Aorta (tissue), 5 donors: Measurements from ENCODE around the gene MINDY4. TPM values are rescaled to one million over a fixed set of nuclear protein-coding genes. Genes with fewer than 3 reads are reported as not detected.

Experiments used
- ATAC-seq: fragments of 200-7000 bp; cut with Tn5 transposase; one replicate; pipeline ENCODE4 v1.9.1; 2022; ENCODE audit warnings: moderate library complexity; ENCODE audit not compliant: low FRiP score
- DNase-seq, 2 donors: peaks; one replicate each; pipeline ENCODE4 v3.0.0-alpha.2; 2020
- H3K27ac ChIP-seq, 2 donors: one replicate each; pipeline ENCODE4 v1.5.1; 2013; ENCODE audit warnings: low read length in 2 of 2, mild to moderate bottlenecking in 2 of 2, moderate library complexity in 2 of 2, control low read depth in 1 of 2, inconsistent platforms in 1 of 2, low read depth in 1 of 2
- H3K27me3 ChIP-seq, 2 donors: one replicate each; pipeline ENCODE4 v1.6.1; 2013; ENCODE audit warnings: control low read depth in 1 of 2, low read length in 1 of 2, mild to moderate bottlenecking in 1 of 2, moderate library complexity in 1 of 2; ENCODE audit not compliant: insufficient read depth in 2 of 2, control insufficient read depth in 1 of 2
- H3K36me3 ChIP-seq, 2 donors: one replicate each; pipeline ENCODE4 v1.6.1; 2013; ENCODE audit warnings: control low read depth in 1 of 2, low read length in 1 of 2, mild to moderate bottlenecking in 1 of 2; ENCODE audit not compliant: insufficient read depth in 2 of 2, control insufficient read depth in 1 of 2
- H3K4me1 ChIP-seq, 2 donors: one replicate each; pipeline ENCODE4 v1.6.1; 2013; ENCODE audit warnings: low read length in 2 of 2, control low read depth in 1 of 2, mild to moderate bottlenecking in 1 of 2, moderate library complexity in 1 of 2; ENCODE audit not compliant: insufficient read depth in 2 of 2, control insufficient read depth in 1 of 2
- H3K4me3 ChIP-seq, 2 donors: one replicate each; pipeline ENCODE4 v1.5.1; 2013; ENCODE audit warnings: low read length in 2 of 2, control low read depth in 1 of 2, mild to moderate bottlenecking in 1 of 2
- H3K9me3 ChIP-seq: one replicate; pipeline ENCODE4 v1.6.1; 2013; ENCODE audit warnings: mild to moderate bottlenecking, low read length; ENCODE audit not compliant: control insufficient read depth
- WGBS, 2 donors: extraction: QIAGEN DNeasy Blood & Tissue Kit; methylation state at CpG; one replicate each; pipeline ENCODE4 v1.1.7; 2013; 5-methylcytosine and 5-hydroxymethylcytosine counted together
- intact Hi-C, 2 donors: fragments of 100-400 bp; cut with DNase I; formaldehyde crosslinking; loops; one replicate each; pipeline versions ENCODE4 v1.14.2 to v1.15.0; 2022
- polyA plus RNA-seq, 2 donors: library from polyadenylated mRNA; stranded (reverse); fragments of 200-250 nt; gene quantifications; one replicate each; pipeline ENCODE4 v1.2.3, GENCODE V29; 2013
- total RNA-seq, 2 donors: library from RNA; stranded (reverse); fragmentation: NEBNext Ultra II Directional; extraction: Animal tissue kit (Norgen Biotek cat#: 25700); gene quantifications; one replicate each; pipeline ENCODE4 v1.2.1, GENCODE V29; 2021
- donor health status: healthy with polysubstance abuse.
- donor health status: Bipolar disorder and iron deficiency.
- donor health status: DM: no; HTN: no; CAD: no.
- donor health status: DM: no; HTN: no; CAD: no.
- donor health status: DM: yes; HTN: yes; CAD: no.

Gene MINDY4
- total and polyA plus RNA-seq, 4 donors: 3.1 to 26.1 (median 21.2) TPM

DNA sequence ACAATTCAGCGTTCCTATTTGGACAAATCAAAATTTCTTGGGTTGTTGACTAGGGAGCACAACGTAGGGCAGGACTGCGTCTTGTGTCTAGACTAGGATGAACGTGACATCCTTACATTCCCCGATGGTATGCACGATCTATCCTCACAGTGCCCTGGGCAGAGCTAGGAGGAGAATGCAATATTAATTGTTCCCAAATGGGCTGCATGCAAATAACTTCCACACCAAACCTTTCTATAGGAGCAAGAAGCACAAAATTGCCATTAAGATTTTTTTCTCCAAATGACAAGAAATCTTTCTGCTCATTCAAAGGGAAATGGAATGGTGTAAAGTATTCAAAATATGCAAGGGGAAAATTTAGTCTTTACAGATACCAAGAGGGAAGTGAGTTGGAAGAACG, 119.0 kb downstream of the MINDY4 start:
- ATAC-seq (no peak), DNase-seq (no peak)
- H3K27ac ChIP-seq: no peak overlapping the region
- peaks cover 0 to 4% of the 10 kb centered on the region in 2 donors for H3K4me1 ChIP-seq
- no peaks in the 10 kb centered on the region for H3K36me3 ChIP-seq
- no peak overlapping the region for H3K4me3 ChIP-seq
- WGBS, 2 donors: 91 to 95% methylated on average over 7 of the region's 7 CpGs
- H3K27me3 ChIP-seq: no peaks in the 10 kb centered on the region
- intact Hi-C loops: loop anchor here in 1 of 2 donors (5.0 kb wide), 1 partner anchor 78 kb away; no protein-coding TSS in a partner anchor
- no peaks in the 10 kb centered on the region for H3K9me3 ChIP-seq

DNA sequence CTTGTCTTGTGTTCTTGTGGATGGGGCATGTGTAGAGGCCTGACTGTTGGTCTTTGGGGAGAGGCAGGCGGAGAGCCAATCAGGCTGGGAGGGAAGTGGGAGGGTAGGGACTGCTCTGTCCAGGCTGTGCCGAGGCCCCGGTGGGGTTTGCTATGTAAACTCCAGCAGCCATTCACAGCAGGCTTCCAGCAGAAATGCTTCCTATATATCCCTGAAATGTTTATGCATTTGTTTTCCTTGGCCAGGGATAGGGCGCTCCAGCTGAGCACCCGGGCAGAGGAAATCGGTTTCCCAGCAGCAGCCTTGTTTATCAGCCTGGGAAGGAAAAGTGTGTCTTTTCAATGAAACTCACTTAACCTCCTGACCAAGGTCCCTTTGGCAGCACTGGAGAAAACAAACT, 122.1 kb downstream of the MINDY4 start:
- H3K4me3 ChIP-seq: no peak overlapping the region
- DNase-seq (no peak), ATAC-seq (peak; percentile 64)
- peaks cover 0 to 4% of the 10 kb centered on the region in 2 donors for H3K4me1 ChIP-seq
- no peaks in the 10 kb centered on the region for H3K27me3 ChIP-seq
- WGBS, 2 donors: 7 to 12% methylated on average over 6 of the region's 6 CpGs
- no peaks in the 10 kb centered on the region for H3K36me3 ChIP-seq
- H3K27ac ChIP-seq: peak overlapping the region in 1 of 2 donors; percentile 6
- intact Hi-C loops: loop anchor here in 1 of 2 donors (5.0 kb wide), 1 partner anchor 81 kb away; no protein-coding TSS in a partner anchor
- H3K9me3 ChIP-seq: no peaks in the 10 kb centered on the region

GRCh38 chr7:30894009-30894408, 122.8 kb downstream of the MINDY4 start:
- no peaks in the 10 kb centered on the region for H3K27me3 ChIP-seq
- intact Hi-C loops: loop anchor here in 1 of 2 donors (5.0 kb wide), 1 partner anchor 82 kb away; no protein-coding TSS in a partner anchor
- no peaks in the 10 kb centered on the region for H3K9me3 ChIP-seq
- peak overlapping the region; percentile 6 to 65 for H3K27ac ChIP-seq
- no peak for ATAC-seq
- no peak for DNase-seq
- H3K4me1 ChIP-seq: peaks cover 0 to 4% of the 10 kb centered on the region in 2 donors
- H3K36me3 ChIP-seq: no peaks in the 10 kb centered on the region
- no peak overlapping the region for H3K4me3 ChIP-seq
- WGBS, 2 donors: 22 to 50% methylated on average over 1 of the region's 1 CpG

- WGBS, 2 donors: 84 to 88% methylated on average over 14 of the region's 14 CpGs
- Histone ChIP-seq H3K4me1 (peaks cover 0 to 4% of the 10 kb centered on the region in 2 donors), H3K9me3 (no peaks in the 10 kb centered on the region), H3K27ac (no peak overlapping the region), H3K36me3 (no peaks in the 10 kb centered on the region), H3K4me3 (no peak overlapping the region), H3K27me3 (no peaks in the 10 kb centered on the region)
- intact Hi-C loops: loop anchor here in 1 of 2 donors (5.0 kb wide), 1 partner anchor 83 kb away; no protein-coding TSS in a partner anchor
- ATAC-seq (no peak), DNase-seq (no peak)
Observed at GRCh38 chr7:30894866-30895605, 123.8 kb downstream of the MINDY4 start.

DNA sequence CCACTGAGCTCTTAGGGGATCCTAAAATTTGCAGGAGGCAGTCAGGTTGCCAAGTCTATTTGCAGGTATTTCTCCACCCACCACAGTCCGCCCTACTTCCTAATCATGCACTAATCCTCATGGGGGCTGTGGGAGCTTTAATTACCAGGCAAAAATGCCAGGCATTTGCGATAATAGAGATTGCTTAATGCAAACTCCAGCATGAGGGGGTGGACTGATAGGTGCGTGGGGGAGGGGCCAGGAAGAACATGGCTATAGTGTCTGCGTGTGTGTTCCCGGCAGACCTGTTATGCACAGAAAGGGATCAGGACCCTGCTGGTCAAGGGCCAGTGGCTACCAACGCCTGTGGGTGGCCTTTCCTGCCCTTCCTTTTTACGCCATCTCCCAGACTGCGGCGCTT, 124.8 kb downstream of the MINDY4 start:
- Histone ChIP-seq H3K4me3 (no peak overlapping the region), H3K27ac (no peak overlapping the region), H3K36me3 (no peaks in the 10 kb centered on the region), H3K9me3 (no peaks in the 10 kb centered on the region), H3K27me3 (no peaks in the 10 kb centered on the region), H3K4me1 (peaks cover 0 to 4% of the 10 kb centered on the region in 2 donors)
- DNase-seq: no peak
- WGBS, 2 donors: 88 to 91% methylated on average over 9 of the region's 9 CpGs
- ATAC-seq: no peak
- intact Hi-C loops: no loop called here

- H3K4me3 ChIP-seq: no peak overlapping the region
- H3K27me3 ChIP-seq: no peaks in the 10 kb centered on the region
- peaks cover 0 to 4% of the 10 kb centered on the region in 2 donors for H3K4me1 ChIP-seq
- WGBS, 2 donors: 49 to 58% methylated on average over 13 of the region's 13 CpGs
- H3K9me3 ChIP-seq: no peaks in the 10 kb centered on the region
- H3K27ac ChIP-seq: no peak overlapping the region
- intact Hi-C loops: no loop called here
- ATAC-seq: no peak
- no peak for DNase-seq
- H3K36me3 ChIP-seq: no peaks in the 10 kb centered on the region
Observed at GRCh38 chr7:30896783-30897637, 125.8 kb downstream of the MINDY4 start.

DNA sequence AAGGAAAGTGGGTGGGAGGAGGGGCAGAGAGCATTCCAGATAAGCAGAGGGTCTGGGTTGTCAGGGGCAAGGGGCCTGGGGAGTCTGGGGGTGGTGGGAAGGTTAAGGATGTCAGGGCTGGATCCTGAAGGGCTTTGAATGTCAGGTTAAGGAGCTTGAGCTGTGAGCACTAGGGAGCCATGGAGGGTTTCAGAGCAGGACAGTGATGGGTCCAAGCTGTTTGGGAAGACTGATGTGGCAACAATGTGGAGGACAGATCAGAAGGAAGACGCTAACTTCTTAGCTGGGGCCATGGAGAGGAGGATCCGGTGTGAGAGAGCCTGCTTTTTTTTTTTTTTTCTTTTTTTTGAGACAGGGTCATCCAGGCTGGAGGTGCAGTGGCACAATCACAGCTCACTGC, 126.6 kb downstream of the MINDY4 start:
- Histone ChIP-seq H3K36me3 (no peaks in the 10 kb centered on the region), H3K27ac (no peak overlapping the region), H3K27me3 (no peaks in the 10 kb centered on the region), H3K4me1 (peaks cover 0 to 4% of the 10 kb centered on the region in 2 donors), H3K4me3 (no peak overlapping the region), H3K9me3 (no peaks in the 10 kb centered on the region)
- intact Hi-C loops: no loop called here
- no peak for ATAC-seq
- WGBS, 2 donors: 96 to 98% methylated on average over 2 of the region's 2 CpGs
- no peak for DNase-seq

GRCh38 chr7:30898411-30898810, 127.2 kb downstream of the MINDY4 start:
- Histone ChIP-seq H3K4me3 (no peak overlapping the region), H3K36me3 (no peaks in the 10 kb centered on the region), H3K27ac (no peak overlapping the region), H3K9me3 (no peaks in the 10 kb centered on the region), H3K27me3 (no peaks in the 10 kb centered on the region), H3K4me1 (peaks cover 0 to 4% of the 10 kb centered on the region in 2 donors)
- ATAC-seq (no peak), DNase-seq (no peak)
- 77 to 90% methylated on average over 12 of the region's 12 CpGs for WGBS, 2 donors
- intact Hi-C loops: no loop called here
